H9 (cell line): Measurements from ENCODE around the gene SETD1A. TPM values are rescaled to one million over a fixed set of nuclear protein-coding genes. Genes with fewer than 3 reads are reported as not detected.

ENCODE experiments used
- DNase-seq: peaks from one replicate; pipeline ENCODE4 v3.0.0-alpha.2; 2017
- H2AFZ ChIP-seq: one replicate; pipeline ENCODE4 v1.6.1; 2013; ENCODE audit warnings: mild to moderate bottlenecking, low read length, control low read depth, moderate library complexity
- H2AK5ac ChIP-seq: 2 replicates; pipeline ENCODE4 v1.6.1; 2013; ENCODE audit warnings: low read length, control low read depth, mixed read lengths; ENCODE audit not compliant: insufficient read length
- H2BK120ac ChIP-seq: one replicate; pipeline ENCODE4 v1.6.1; 2013; ENCODE audit warnings: low read depth, mild to moderate bottlenecking, low read length, control low read depth, inconsistent platforms; ENCODE audit not compliant: poor library complexity, severe bottlenecking
- H2BK12ac ChIP-seq: 2 replicates; pipeline ENCODE4 v1.6.1; 2013; ENCODE audit warnings: low read length, control low read depth, mixed read lengths, low read depth; ENCODE audit not compliant: insufficient read length
- H2BK15ac ChIP-seq: 2 replicates; pipeline ENCODE4 v1.6.1; 2013; ENCODE audit warnings: low read depth, low read length, control low read depth
- H2BK20ac ChIP-seq: one replicate; pipeline ENCODE4 v1.6.1; 2013; ENCODE audit warnings: low read depth, mild to moderate bottlenecking, low read length, control low read depth, inconsistent platforms; ENCODE audit not compliant: poor library complexity, severe bottlenecking
- H2BK5ac ChIP-seq: 2 replicates; pipeline ENCODE4 v1.6.1; 2013; ENCODE audit warnings: low read length, control low read depth, mixed read lengths; ENCODE audit not compliant: insufficient read length
- H3K14ac ChIP-seq: 2 replicates; pipeline ENCODE4 v1.6.1; 2013; ENCODE audit warnings: low read length, control low read depth; ENCODE audit not compliant: insufficient read depth
- H3K18ac ChIP-seq: 2 replicates; pipeline ENCODE4 v1.6.1; 2013; ENCODE audit warnings: low read depth, mild to moderate bottlenecking, mixed read lengths, low read length, control low read depth; ENCODE audit not compliant: insufficient read length
- H3K23ac ChIP-seq: 2 replicates; pipeline ENCODE4 v1.6.1; 2013; ENCODE audit warnings: low read length, control low read depth, mixed read lengths, low read depth; ENCODE audit not compliant: insufficient read length
- H3K23me2 ChIP-seq: 2 replicates; pipeline ENCODE4 v1.6.1; 2013; ENCODE audit warnings: low read depth, mild to moderate bottlenecking, mixed read lengths, low read length, control low read depth; ENCODE audit not compliant: insufficient read length, poor library complexity, severe bottlenecking
- H3K27ac ChIP-seq: 2 replicates; pipeline ENCODE4 v1.5.1; 2013; ENCODE audit warnings: low read length, control low read depth, mixed read lengths, low read depth; ENCODE audit not compliant: insufficient read length
- H3K27me3 ChIP-seq: 2 replicates; pipeline ENCODE4 v1.6.1; 2013; ENCODE audit warnings: low read length, control low read depth, inconsistent platforms; ENCODE audit not compliant: insufficient read depth
- H3K4ac ChIP-seq: 2 replicates; pipeline ENCODE4 v1.6.1; 2013; ENCODE audit warnings: low read depth, mild to moderate bottlenecking, control low read depth, inconsistent platforms, low read length, moderate library complexity
- H3K4me1 ChIP-seq: 2 replicates; pipeline ENCODE4 v1.6.1; 2013; ENCODE audit warnings: low read length, control low read depth, inconsistent platforms; ENCODE audit not compliant: insufficient read depth
- H3K4me2 ChIP-seq: 2 replicates; pipeline ENCODE4 v1.6.1; 2013; ENCODE audit warnings: low read length, control low read depth, mixed read lengths; ENCODE audit not compliant: insufficient read length, insufficient read depth
- H3K56ac ChIP-seq: 2 replicates; pipeline ENCODE4 v1.6.1; 2013; ENCODE audit warnings: low read depth, mild to moderate bottlenecking, mixed read lengths, low read length, control low read depth; ENCODE audit not compliant: insufficient read length
- H3K79me1 ChIP-seq: 2 replicates; pipeline ENCODE4 v1.6.1; 2013; ENCODE audit warnings: low read depth, mild to moderate bottlenecking, moderate library complexity, low read length, control low read depth, inconsistent platforms; ENCODE audit not compliant: insufficient read depth, poor library complexity, severe bottlenecking
- H3K79me2 ChIP-seq: 2 replicates; pipeline ENCODE4 v1.6.1; 2013; ENCODE audit warnings: low read length, control low read depth, inconsistent platforms; ENCODE audit not compliant: insufficient read depth
- H3K9ac ChIP-seq: 2 replicates; pipeline ENCODE4 v1.6.1; 2013; ENCODE audit warnings: low read length, control low read depth, mixed read lengths; ENCODE audit not compliant: insufficient read length; ENCODE audit errors: extremely low read depth
- H3K9me3 ChIP-seq: one replicate; pipeline ENCODE4 v1.6.1; 2013; ENCODE audit warnings: low read depth, low read length, inconsistent platforms; ENCODE audit not compliant: control insufficient read depth
- H3T11ph ChIP-seq: one replicate; pipeline ENCODE4 v1.6.1; 2013; ENCODE audit warnings: mild to moderate bottlenecking, low read length, control low read depth, inconsistent platforms
- H4K20me1 ChIP-seq: one replicate; pipeline ENCODE4 v1.6.1; 2013; ENCODE audit not compliant: control insufficient read depth, insufficient read length, insufficient read depth
- H4K5ac ChIP-seq: 2 replicates; pipeline ENCODE4 v1.6.1; 2013; ENCODE audit warnings: low read depth, mild to moderate bottlenecking, mixed read lengths, low read length, control low read depth; ENCODE audit not compliant: insufficient read length
- H4K8ac ChIP-seq: replicated peaks from 2 replicates; pipeline ENCODE4 v1.6.1; 2013; ENCODE audit warnings: low read length, control low read depth, mixed read lengths, low read depth; ENCODE audit not compliant: insufficient read length
- H4K91ac ChIP-seq: 2 replicates; pipeline ENCODE4 v1.6.1; 2013; ENCODE audit warnings: low read depth, mild to moderate bottlenecking, moderate library complexity, mixed read lengths, low read length, control low read depth; ENCODE audit not compliant: insufficient read length
- H3K27ac Mint-ChIP-seq, 3 experiments: 2 replicates in 2 of 3; 3 replicates in 1 of 3; pipeline ENCODE4 v1.8.0; 2020 to 2021; ENCODE audit warnings: mixed read lengths in 3 of 3, mild to moderate bottlenecking in 1 of 3, moderate library complexity in 1 of 3
- H3K27me3 Mint-ChIP-seq: 2 replicates; pipeline ENCODE4 v1.8.0; 2021; ENCODE audit warnings: low read depth, mild to moderate bottlenecking, moderate library complexity, mixed read lengths
- H3K36me3 Mint-ChIP-seq, 3 experiments: 2 replicates in 2 of 3; 3 replicates in 1 of 3; pipeline ENCODE4 v1.8.0; 2020 to 2021; ENCODE audit warnings: low read depth in 3 of 3, mixed read lengths in 3 of 3; ENCODE audit not compliant: insufficient read depth in 1 of 3
- H3K4me1 Mint-ChIP-seq, 2 experiments: 2 replicates each; pipeline ENCODE4 v1.8.0; 2020; ENCODE audit warnings: mixed read lengths in 2 of 2
- H3K4me3 Mint-ChIP-seq, 2 experiments: 2 replicates in 1 of 2; 3 replicates in 1 of 2; pipeline ENCODE4 v1.8.0; 2020 to 2021; ENCODE audit warnings: mild to moderate bottlenecking in 2 of 2, mixed read lengths in 2 of 2, moderate library complexity in 1 of 2
- H3K9me3 Mint-ChIP-seq, 2 experiments: 2 replicates in 1 of 2; 3 replicates in 1 of 2; pipeline ENCODE4 v1.8.0; 2020; ENCODE audit warnings: mild to moderate bottlenecking in 2 of 2, mixed read lengths in 2 of 2, moderate library complexity in 1 of 2
- WGBS: extraction: QIAGEN DNeasy Blood & Tissue Kit; methylation state at CpG from one replicate; pipeline ENCODE4 v1.1.7; 2013; ENCODE audit warnings: missing lambda C conversion rate, low lambda C conversion rate, mixed read lengths; ENCODE audit not compliant: insufficient read length; ENCODE audit errors: extremely low coverage; 5-methylcytosine and 5-hydroxymethylcytosine counted together
- total RNA-seq: library from RNA; stranded (reverse); gene quantifications from 2 replicates; pipeline ENCODE4 v1.2.1, GENCODE V29; 2021
- TF ChIP-seq, protein P1 (sequence below): fragments of 200-600 bp; sonication (generic); conservative IDR thresholded peaks from 3 replicates; pipeline ENCODE4 v1.8.0; 2021; ENCODE audit warnings: antibody characterized with exemption, mild to moderate bottlenecking

SETD1A gene
- total RNA-seq, 1 experiment from 2014 or later: 36.9 TPM

GRCh38 chr16:30912794-30913412 is 44.7 kb upstream of the SETD1A start:
- H4K20me1 ChIP-seq: peaks cover 2% of the 10 kb centered on the region
- H3K4me1 ChIP-seq: no peaks in the 10 kb centered on the region
- no peaks in the 10 kb centered on the region for H3K79me1 ChIP-seq
- no peak overlapping the region for H4K5ac ChIP-seq
- H2BK120ac ChIP-seq: no peak overlapping the region
- H3K14ac ChIP-seq: no peak overlapping the region
- H2AFZ ChIP-seq: no peak overlapping the region
- TF ChIP-seq, protein P1, sequence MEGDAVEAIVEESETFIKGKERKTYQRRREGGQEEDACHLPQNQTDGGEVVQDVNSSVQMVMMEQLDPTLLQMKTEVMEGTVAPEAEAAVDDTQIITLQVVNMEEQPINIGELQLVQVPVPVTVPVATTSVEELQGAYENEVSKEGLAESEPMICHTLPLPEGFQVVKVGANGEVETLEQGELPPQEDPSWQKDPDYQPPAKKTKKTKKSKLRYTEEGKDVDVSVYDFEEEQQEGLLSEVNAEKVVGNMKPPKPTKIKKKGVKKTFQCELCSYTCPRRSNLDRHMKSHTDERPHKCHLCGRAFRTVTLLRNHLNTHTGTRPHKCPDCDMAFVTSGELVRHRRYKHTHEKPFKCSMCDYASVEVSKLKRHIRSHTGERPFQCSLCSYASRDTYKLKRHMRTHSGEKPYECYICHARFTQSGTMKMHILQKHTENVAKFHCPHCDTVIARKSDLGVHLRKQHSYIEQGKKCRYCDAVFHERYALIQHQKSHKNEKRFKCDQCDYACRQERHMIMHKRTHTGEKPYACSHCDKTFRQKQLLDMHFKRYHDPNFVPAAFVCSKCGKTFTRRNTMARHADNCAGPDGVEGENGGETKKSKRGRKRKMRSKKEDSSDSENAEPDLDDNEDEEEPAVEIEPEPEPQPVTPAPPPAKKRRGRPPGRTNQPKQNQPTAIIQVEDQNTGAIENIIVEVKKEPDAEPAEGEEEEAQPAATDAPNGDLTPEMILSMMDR: no peak
- H3K4me2 ChIP-seq: no peak overlapping the region
- H3K4ac ChIP-seq: no peak overlapping the region
- H3K18ac ChIP-seq: no peak overlapping the region
- no peak overlapping the region for H2BK5ac ChIP-seq
- no peak for DNase-seq
- Mint-ChIP-seq H3K9me3 (no peaks in the 10 kb centered on the region), H3K4me1 (peaks cover 13 to 28% of the 10 kb centered on the region in 2 experiments), H3K4me3 (no peak overlapping the region), H3K36me3 (no peaks in the 10 kb centered on the region), H3K27ac (no peak overlapping the region), H3K27me3 (peaks cover 6% of the 10 kb centered on the region)
- H2BK15ac ChIP-seq: no peak overlapping the region
- H4K8ac ChIP-seq: no peak overlapping the region
- no peaks in the 10 kb centered on the region for H3K79me2 ChIP-seq
- H3K27me3 ChIP-seq: no peaks in the 10 kb centered on the region
- H3K9me3 ChIP-seq: no peaks in the 10 kb centered on the region
- H3K23me2 ChIP-seq: no peaks in the 10 kb centered on the region
- H3K27ac ChIP-seq: no peak overlapping the region
- no CpG with 5 or more reads among the region's 6 CpGs for WGBS
- H3K56ac ChIP-seq: no peak overlapping the region
- no peak overlapping the region for H3K23ac ChIP-seq
- no peak overlapping the region for H4K91ac ChIP-seq
- H2AK5ac ChIP-seq: no peak overlapping the region
- no peak overlapping the region for H3K9ac ChIP-seq
- H2BK20ac ChIP-seq: no peak overlapping the region
- no peak overlapping the region for H3T11ph ChIP-seq
- H2BK12ac ChIP-seq: no peak overlapping the region
